DLD1 (cell line): ENCODE results near the gene KRT77.

Source experiments
- in situ Hi-C: cut with HindIII; loops from 2 replicates; pipeline ENCODE4 v1.10.0; 2017; ENCODE audit warnings: low sequenced_read_pairs

Gene KRT77

GRCh38 chr12:52694151-52694550 is 9.2 kb downstream of the KRT77 start:
- in situ Hi-C loops: no loop called here

GRCh38 chr12:52693261-52693660 is 10.1 kb downstream of the KRT77 start:
- in situ Hi-C loops: no loop called here

GRCh38 chr12:52692254-52692653 is 11.1 kb downstream of the KRT77 start:
- in situ Hi-C loops: no loop called here

GRCh38 chr12:52691841-52692150 is 11.5 kb downstream of the KRT77 start:
- in situ Hi-C loops: no loop called here

- in situ Hi-C loops: no loop called here
Observed at GRCh38 chr12:52691076-52691840, 12.1 kb downstream of the KRT77 start.

GRCh38 chr12:52690351-52691075 is 12.8 kb downstream of the KRT77 start:
- in situ Hi-C loops: no loop called here

GRCh38 chr12:52689936-52690335 is 13.4 kb downstream of the KRT77 start:
- in situ Hi-C loops: no loop called here

- in situ Hi-C loops: no loop called here
Observed at GRCh38 chr12:52689239-52689638, 14.1 kb downstream of the KRT77 start.

GRCh38 chr12:52688481-52688880 is 14.8 kb downstream of the KRT77 start:
- in situ Hi-C loops: no loop called here

GRCh38 chr12:52687497-52688385 is 15.6 kb downstream of the KRT77 start:
- in situ Hi-C loops: no loop called here

GRCh38 chr12:52686756-52687487 is 16.4 kb downstream of the KRT77 start:
- in situ Hi-C loops: no loop called here

- in situ Hi-C loops: no loop called here
Observed at GRCh38 chr12:52686063-52686462, 17.3 kb downstream of the KRT77 start.

GRCh38 chr12:52685406-52685890 is 17.9 kb downstream of the KRT77 start:
- in situ Hi-C loops: no loop called here

GRCh38 chr12:52684431-52684830 is 18.9 kb downstream of the KRT77 start:
- in situ Hi-C loops: no loop called here

GRCh38 chr12:52683575-52684300 is 19.6 kb downstream of the KRT77 start:
- in situ Hi-C loops: no loop called here

GRCh38 chr12:52682938-52683574 is 20.3 kb downstream of the KRT77 start:
- in situ Hi-C loops: no loop called here

GRCh38 chr12:52682381-52682660 is 21.0 kb downstream of the KRT77 start:
- in situ Hi-C loops: no loop called here

GRCh38 chr12:52681526-52682380 is 21.6 kb downstream of the KRT77 start:
- in situ Hi-C loops: no loop called here

- in situ Hi-C loops: no loop called here
Observed at GRCh38 chr12:52680363-52680762, 23.0 kb downstream of the KRT77 start, which contains the start of gene KRT1. TSS of gene KRT1 (minus strand) at chr12:52680407. CDS start at chr12:52680348, 59 bp downstream.
